SK-N-SH (cell line): ENCODE data around the gene KCTD4. TPM values are rescaled to one million over a fixed set of nuclear protein-coding genes. Genes with fewer than 3 reads are reported as not detected.

Experiments
- CTCF ChIA-PET: fragments of 300-600, 350-600 bp; formaldehyde crosslinking; extraction: SDS; loops from one replicate; lab custom pipeline; 2021; lab: Yijun Ruan, JAX
- POLR2A ChIA-PET: fragments of 350-600 bp; sonication (Branson Sonifier 250); formaldehyde crosslinking; extraction: SDS; loops from one replicate; lab custom pipeline; 2020; ENCODE audit warnings: antibody characterized with exemption, inconsistent platforms; lab: Yijun Ruan, JAX
- DNase-seq: peaks from one replicate; pipeline ENCODE4 v3.0.0; 2012
- H2AFZ ChIP-seq: fragments of 200-600 bp; sonication (generic); 2 replicates; pipeline ENCODE4 v1.8.1; 2016; ENCODE audit warnings: antibody characterized with exemption, mild to moderate bottlenecking, low read depth
- H3F3A ChIP-seq: fragments of 200-600 bp; sonication (generic); replicated peaks from 2 replicates; pipeline ENCODE3; 2016; ENCODE audit warnings: antibody characterized with exemption, mild to moderate bottlenecking; ENCODE audit not compliant: insufficient read depth
- H3K27ac ChIP-seq, 2 experiments: fragments of 200-500 bp in 1 of 2; fragments of 200-600 bp in 1 of 2; sonication (Bioruptor generic) in 1 of 2; sonication (generic), shearing (Covaris generic) in 1 of 2; 2 replicates each; pipeline versions ENCODE4 v1.5.1 to v1.6.1; 2014 to 2016; ENCODE audit warnings: low read depth in 2 of 2, inconsistent platforms in 1 of 2, low read length in 1 of 2, mild to moderate bottlenecking in 1 of 2, mixed read lengths in 1 of 2
- H3K27me3 ChIP-seq: fragments of 200-600 bp; sonication (generic), shearing (Covaris generic); 2 replicates; pipeline ENCODE4 v1.6.1; 2016; ENCODE audit warnings: mixed run types; ENCODE audit not compliant: insufficient read depth
- H3K36me3 ChIP-seq, 2 experiments: fragments of 200-500 bp in 1 of 2; fragments of 200-600 bp in 1 of 2; sonication (Bioruptor generic) in 1 of 2; sonication (generic) in 1 of 2; replicated peaks in 1 of 2; 2 replicates each; pipeline versions ENCODE3 to v1.5.1; 2014 to 2016; ENCODE audit warnings: low read length in 1 of 2, mild to moderate bottlenecking in 1 of 2; ENCODE audit not compliant: insufficient read depth in 2 of 2, control insufficient read depth in 1 of 2
- H3K4me1 ChIP-seq, 2 experiments: fragments of 200-500 bp in 1 of 2; fragments of 200-600 bp in 1 of 2; sonication (Bioruptor generic) in 1 of 2; sonication (generic), shearing (Covaris generic) in 1 of 2; 2 replicates each; pipeline versions ENCODE4 v1.5.1 to v1.6.1; 2014 to 2016; ENCODE audit warnings: low read depth in 1 of 2, low read length in 1 of 2, mixed run types in 1 of 2; ENCODE audit not compliant: insufficient read depth in 2 of 2, control insufficient read depth in 1 of 2
- H3K4me2 ChIP-seq: fragments of 200-600 bp; sonication (generic), shearing (Covaris generic); 2 replicates; pipeline ENCODE4 v1.6.1; 2017; ENCODE audit warnings: mixed run types
- H3K4me3 ChIP-seq, 2 experiments: fragments of 200-500 bp in 1 of 2; fragments of 200-600 bp in 1 of 2; sonication (Bioruptor generic) in 1 of 2; sonication (generic), shearing (Covaris generic) in 1 of 2; 2 replicates each; pipeline versions ENCODE4 v1.5.1 to v1.8.1; 2014 to 2016; ENCODE audit warnings: low read depth in 2 of 2, inconsistent platforms in 1 of 2, low read length in 1 of 2, mild to moderate bottlenecking in 1 of 2, mixed read lengths in 1 of 2, moderate library complexity in 1 of 2
- H3K79me2 ChIP-seq: fragments of 200-600 bp; sonication (generic); 2 replicates; pipeline ENCODE4 v1.8.1; 2017; ENCODE audit warnings: mild to moderate bottlenecking; ENCODE audit not compliant: insufficient read depth
- H3K9ac ChIP-seq: fragments of 200-600 bp; sonication (generic); 2 replicates; pipeline ENCODE4 v1.6.1; 2017; ENCODE audit warnings: mixed run types
- H3K9me2 ChIP-seq: fragments of 200-600 bp; sonication (generic); 2 replicates; pipeline ENCODE4 v1.6.1; 2017; ENCODE audit warnings: mixed run types
- H3K9me3 ChIP-seq: fragments of 200-600 bp; sonication (generic); 2 replicates; pipeline ENCODE4 v1.6.1; 2017; ENCODE audit warnings: mixed run types, mild to moderate bottlenecking, moderate library complexity
- H4K20me1 ChIP-seq: fragments of 200-600 bp; sonication (generic); 2 replicates; pipeline ENCODE4 v1.6.1; 2017; ENCODE audit warnings: mild to moderate bottlenecking, mixed run types; ENCODE audit not compliant: insufficient read depth
- CHD2 ChIP-seq: fragments of 150-350 bp; IDR thresholded peaks from 2 replicates; pipeline ENCODE4 v1.6.1; 2018; ENCODE audit warnings: low read length; ENCODE audit not compliant: partially characterized antibody
- ELF1 ChIP-seq: IDR thresholded peaks from 2 replicates; pipeline ENCODE4 v1.4.0; 2012
- EP300 ChIP-seq, 2 experiments: IDR thresholded peaks; 2 replicates each; pipeline versions ENCODE4 v1.4.0 to v1.6.1; 2012; ENCODE audit warnings: borderline replicate concordance in 1 of 2, low read depth in 1 of 2, low read length in 1 of 2
- FOXJ3 ChIP-seq: sonication (generic); formaldehyde crosslinking; IDR thresholded peaks from 2 replicates; pipeline ENCODE4 v1.5.1; 2020; ENCODE audit warnings: mild to moderate bottlenecking, missing genetic modification reagents
- FOXM1 ChIP-seq: IDR thresholded peaks from 2 replicates; pipeline ENCODE4 v1.4.0; 2012; ENCODE audit warnings: low read depth, mild to moderate bottlenecking
- GATA2 ChIP-seq: sonication (generic); formaldehyde crosslinking; IDR thresholded peaks from 2 replicates; pipeline ENCODE4 v1.5.0; 2020; ENCODE audit warnings: mild to moderate bottlenecking, missing genetic modification reagents
- NFIC ChIP-seq: IDR thresholded peaks from 2 replicates; pipeline ENCODE4 v1.4.0; 2012; ENCODE audit warnings: borderline replicate concordance
- POLR2AphosphoS5 ChIP-seq: IDR thresholded peaks from 2 replicates; pipeline ENCODE4 v1.6.1; 2012; ENCODE audit warnings: low read depth, low read length
- SIN3A ChIP-seq: IDR thresholded peaks from 2 replicates; pipeline ENCODE4 v1.6.1; 2012; ENCODE audit warnings: low read depth, mild to moderate bottlenecking, low read length, moderate library complexity, borderline replicate concordance
- TAF1 ChIP-seq: IDR thresholded peaks from 2 replicates; pipeline ENCODE4 v1.6.1; 2012; ENCODE audit warnings: low read depth, mild to moderate bottlenecking, low read length, moderate library complexity, borderline replicate concordance
- TCF12 ChIP-seq: IDR thresholded peaks from 2 replicates; pipeline ENCODE4 v1.4.0; 2012
- TEAD4 ChIP-seq: IDR thresholded peaks from 2 replicates; pipeline ENCODE4 v1.4.0; 2012; ENCODE audit warnings: mild to moderate bottlenecking, borderline replicate concordance; ENCODE audit not compliant: insufficient read depth
- YY1 ChIP-seq: IDR thresholded peaks from 2 replicates; pipeline ENCODE4 v1.4.0; 2012; ENCODE audit warnings: low read depth, mild to moderate bottlenecking
- WGBS: methylation state at CpG from one replicate; pipeline ENCODE4 v1.1.6; 2017; ENCODE audit warnings: low lambda C conversion rate; 5-methylcytosine and 5-hydroxymethylcytosine counted together
- polyA plus RNA-seq, 3 experiments: library from polyadenylated mRNA; depleted of rRNA; stranded (reverse); fragments of >200 nt; gene quantifications; 2 replicates each; pipeline ENCODE4 v1.2.3, GENCODE V29; 2012
- TF ChIP-seq, protein P1 (sequence below): IDR thresholded peaks from 2 replicates; pipeline ENCODE4 v1.4.0; 2012; ENCODE audit warnings: low read depth, borderline replicate concordance
- TF ChIP-seq, protein P2 (sequence below): IDR thresholded peaks from 2 replicates; pipeline ENCODE4; 2012
- TF ChIP-seq, protein P3 (sequence below): fragments of 200-600 bp; sonication (generic); IDR thresholded peaks from 2 replicates; pipeline ENCODE4 v1.6.1; 2017; ENCODE audit warnings: antibody characterized with exemption, mild to moderate bottlenecking, moderate library complexity
- TF ChIP-seq, protein P4 (sequence below): IDR thresholded peaks from 2 replicates; pipeline ENCODE4 v1.6.1; 2012; ENCODE audit warnings: mild to moderate bottlenecking, low read depth, low read length, moderate library complexity

Gene KCTD4
- polyA plus RNA-seq, 1 of the 3 experiments (the other 2 are of a cell fraction) = 0.56 TPM

DNA sequence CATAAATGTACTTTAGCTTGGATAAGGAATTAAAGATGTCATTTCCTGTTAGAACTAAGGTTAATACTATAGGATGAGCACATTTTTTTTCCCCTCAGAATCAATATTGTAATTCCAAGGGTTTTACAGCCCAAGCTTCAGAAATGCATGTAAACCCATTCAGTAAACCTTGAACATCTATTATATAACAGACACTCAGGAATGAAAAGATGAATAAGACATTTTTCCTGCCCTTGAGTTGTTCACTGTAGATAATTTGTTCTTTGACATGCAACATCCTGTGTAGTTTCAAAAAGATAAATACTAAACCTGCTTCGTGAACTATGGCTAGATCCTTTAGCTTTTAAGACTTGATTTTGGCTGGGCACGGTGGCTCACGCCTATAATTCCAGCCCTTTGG, 21.7 kb upstream of the KCTD4 start:
- H3K9ac ChIP-seq = no peak overlapping the region
- peaks cover 3 to 28% of the 10 kb centered on the region in 2 experiments; a peak in 3 of 4 replicates for H3K4me1 ChIP-seq
- ChIA-PET CTCF (interaction anchor here (1.4 kb wide), 1 partner anchor 87 kb away, joined by 5 read pairs; no protein-coding TSS in a partner anchor), POLR2A (no interaction called here)
- H2AFZ ChIP-seq = no peak overlapping the region
- H3K4me3 ChIP-seq = no peak overlapping the region
- no peak overlapping the region for H3K4me2 ChIP-seq
- H3K9me2 ChIP-seq = no peaks in the 10 kb centered on the region
- no peaks in the 10 kb centered on the region for H3K27me3 ChIP-seq
- no peak overlapping the region for H3K27ac ChIP-seq
- WGBS = 100% methylated on average over 3 of the region's 3 CpGs
- TF ChIP-seq, protein P1, sequence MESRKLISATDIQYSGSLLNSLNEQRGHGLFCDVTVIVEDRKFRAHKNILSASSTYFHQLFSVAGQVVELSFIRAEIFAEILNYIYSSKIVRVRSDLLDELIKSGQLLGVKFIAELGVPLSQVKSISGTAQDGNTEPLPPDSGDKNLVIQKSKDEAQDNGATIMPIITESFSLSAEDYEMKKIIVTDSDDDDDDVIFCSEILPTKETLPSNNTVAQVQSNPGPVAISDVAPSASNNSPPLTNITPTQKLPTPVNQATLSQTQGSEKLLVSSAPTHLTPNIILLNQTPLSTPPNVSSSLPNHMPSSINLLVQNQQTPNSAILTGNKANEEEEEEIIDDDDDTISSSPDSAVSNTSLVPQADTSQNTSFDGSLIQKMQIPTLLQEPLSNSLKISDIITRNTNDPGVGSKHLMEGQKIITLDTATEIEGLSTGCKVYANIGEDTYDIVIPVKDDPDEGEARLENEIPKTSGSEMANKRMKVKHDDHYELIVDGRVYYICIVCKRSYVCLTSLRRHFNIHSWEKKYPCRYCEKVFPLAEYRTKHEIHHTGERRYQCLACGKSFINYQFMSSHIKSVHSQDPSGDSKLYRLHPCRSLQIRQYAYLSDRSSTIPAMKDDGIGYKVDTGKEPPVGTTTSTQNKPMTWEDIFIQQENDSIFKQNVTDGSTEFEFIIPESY = no peak
- 0 out of 2 replicates have a peak, but pooled peaks have one; percentile 7 for TF ChIP-seq TCF12
- no peak for TF ChIP-seq NFIC
- TF ChIP-seq, protein P2, sequence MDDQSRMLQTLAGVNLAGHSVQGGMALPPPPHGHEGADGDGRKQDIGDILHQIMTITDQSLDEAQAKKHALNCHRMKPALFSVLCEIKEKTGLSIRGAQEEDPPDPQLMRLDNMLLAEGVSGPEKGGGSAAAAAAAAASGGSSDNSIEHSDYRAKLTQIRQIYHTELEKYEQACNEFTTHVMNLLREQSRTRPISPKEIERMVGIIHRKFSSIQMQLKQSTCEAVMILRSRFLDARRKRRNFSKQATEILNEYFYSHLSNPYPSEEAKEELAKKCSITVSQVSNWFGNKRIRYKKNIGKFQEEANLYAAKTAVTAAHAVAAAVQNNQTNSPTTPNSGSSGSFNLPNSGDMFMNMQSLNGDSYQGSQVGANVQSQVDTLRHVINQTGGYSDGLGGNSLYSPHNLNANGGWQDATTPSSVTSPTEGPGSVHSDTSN = peak; percentile 24; the same call in 1 of the 2 replicates
- H3K36me3 ChIP-seq = no peaks in the 10 kb centered on the region
- H3K9me3 ChIP-seq = no peaks in the 10 kb centered on the region
- DNase-seq = no peak
- no peaks in the 10 kb centered on the region for H4K20me1 ChIP-seq
- peaks cover 23% of the 10 kb centered on the region for H3F3A ChIP-seq
- H3K79me2 ChIP-seq = peaks cover 16% of the 10 kb centered on the region; the same call in 1 of the 2 replicates

DNA sequence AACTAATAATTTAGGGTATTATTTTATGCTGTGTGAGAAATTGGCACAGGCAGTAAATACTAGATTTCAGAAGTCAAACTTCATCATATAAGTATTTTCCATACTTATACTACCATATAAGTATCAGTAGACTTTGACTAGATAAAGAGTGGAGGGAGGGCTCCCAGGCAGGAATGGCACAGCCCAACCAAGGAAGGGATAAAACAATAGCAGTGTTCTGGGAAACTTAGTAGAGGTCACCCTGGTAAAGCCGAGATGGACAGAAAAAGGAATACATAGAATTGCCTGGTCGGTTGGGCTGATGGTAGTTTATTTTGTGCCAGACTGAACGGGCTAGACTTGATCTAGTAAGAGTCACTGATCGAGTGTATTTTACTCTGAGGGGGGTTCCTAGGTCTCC, 19.6 kb upstream of the KCTD4 start:
- H4K20me1 ChIP-seq = no peaks in the 10 kb centered on the region
- ChIA-PET POLR2A (no interaction called here), CTCF (no interaction called here)
- H3K79me2 ChIP-seq = peaks cover 15% of the 10 kb centered on the region; the same call in 1 of the 2 replicates
- H3K4me2 ChIP-seq = no peak overlapping the region
- H2AFZ ChIP-seq = no peak overlapping the region
- WGBS = 91% methylated on average over 4 of the region's 4 CpGs
- H3K9me3 ChIP-seq = no peaks in the 10 kb centered on the region
- H3F3A ChIP-seq = peaks cover 23% of the 10 kb centered on the region
- no peaks in the 10 kb centered on the region for H3K27me3 ChIP-seq
- peaks cover 3 to 28% of the 10 kb centered on the region in 2 experiments; a peak in 3 of 4 replicates for H3K4me1 ChIP-seq
- no peaks in the 10 kb centered on the region for H3K36me3 ChIP-seq
- H3K9ac ChIP-seq = no peak overlapping the region
- H3K27ac ChIP-seq = peak overlapping the region in 1 of 2 experiments; percentile 38; a peak in 3 of 4 replicates
- no peaks in the 10 kb centered on the region for H3K9me2 ChIP-seq
- DNase-seq = no peak
- H3K4me3 ChIP-seq = no peak overlapping the region
- TF ChIP-seq, protein P1 = no peak
- TF ChIP-seq GATA2 (no peak), YY1 (no peak), TAF1 (no peak), POLR2AphosphoS5 (no peak), EP300 (IDR thresholded peaks at IDR 0.05; ENCODE audit: borderline replicate concordance in 1 of 2, low read depth in 1 of 2, low read length in 1 of 2) (no peak), SIN3A (no peak), ELF1 (no peak), TEAD4 (no peak), CHD2 (no peak), FOXM1 (no peak), FOXJ3 (CRISPR knock-in tag) (no peak)
- TF ChIP-seq, protein P3, sequence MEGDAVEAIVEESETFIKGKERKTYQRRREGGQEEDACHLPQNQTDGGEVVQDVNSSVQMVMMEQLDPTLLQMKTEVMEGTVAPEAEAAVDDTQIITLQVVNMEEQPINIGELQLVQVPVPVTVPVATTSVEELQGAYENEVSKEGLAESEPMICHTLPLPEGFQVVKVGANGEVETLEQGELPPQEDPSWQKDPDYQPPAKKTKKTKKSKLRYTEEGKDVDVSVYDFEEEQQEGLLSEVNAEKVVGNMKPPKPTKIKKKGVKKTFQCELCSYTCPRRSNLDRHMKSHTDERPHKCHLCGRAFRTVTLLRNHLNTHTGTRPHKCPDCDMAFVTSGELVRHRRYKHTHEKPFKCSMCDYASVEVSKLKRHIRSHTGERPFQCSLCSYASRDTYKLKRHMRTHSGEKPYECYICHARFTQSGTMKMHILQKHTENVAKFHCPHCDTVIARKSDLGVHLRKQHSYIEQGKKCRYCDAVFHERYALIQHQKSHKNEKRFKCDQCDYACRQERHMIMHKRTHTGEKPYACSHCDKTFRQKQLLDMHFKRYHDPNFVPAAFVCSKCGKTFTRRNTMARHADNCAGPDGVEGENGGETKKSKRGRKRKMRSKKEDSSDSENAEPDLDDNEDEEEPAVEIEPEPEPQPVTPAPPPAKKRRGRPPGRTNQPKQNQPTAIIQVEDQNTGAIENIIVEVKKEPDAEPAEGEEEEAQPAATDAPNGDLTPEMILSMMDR = no peak
- TF ChIP-seq, protein P4, sequence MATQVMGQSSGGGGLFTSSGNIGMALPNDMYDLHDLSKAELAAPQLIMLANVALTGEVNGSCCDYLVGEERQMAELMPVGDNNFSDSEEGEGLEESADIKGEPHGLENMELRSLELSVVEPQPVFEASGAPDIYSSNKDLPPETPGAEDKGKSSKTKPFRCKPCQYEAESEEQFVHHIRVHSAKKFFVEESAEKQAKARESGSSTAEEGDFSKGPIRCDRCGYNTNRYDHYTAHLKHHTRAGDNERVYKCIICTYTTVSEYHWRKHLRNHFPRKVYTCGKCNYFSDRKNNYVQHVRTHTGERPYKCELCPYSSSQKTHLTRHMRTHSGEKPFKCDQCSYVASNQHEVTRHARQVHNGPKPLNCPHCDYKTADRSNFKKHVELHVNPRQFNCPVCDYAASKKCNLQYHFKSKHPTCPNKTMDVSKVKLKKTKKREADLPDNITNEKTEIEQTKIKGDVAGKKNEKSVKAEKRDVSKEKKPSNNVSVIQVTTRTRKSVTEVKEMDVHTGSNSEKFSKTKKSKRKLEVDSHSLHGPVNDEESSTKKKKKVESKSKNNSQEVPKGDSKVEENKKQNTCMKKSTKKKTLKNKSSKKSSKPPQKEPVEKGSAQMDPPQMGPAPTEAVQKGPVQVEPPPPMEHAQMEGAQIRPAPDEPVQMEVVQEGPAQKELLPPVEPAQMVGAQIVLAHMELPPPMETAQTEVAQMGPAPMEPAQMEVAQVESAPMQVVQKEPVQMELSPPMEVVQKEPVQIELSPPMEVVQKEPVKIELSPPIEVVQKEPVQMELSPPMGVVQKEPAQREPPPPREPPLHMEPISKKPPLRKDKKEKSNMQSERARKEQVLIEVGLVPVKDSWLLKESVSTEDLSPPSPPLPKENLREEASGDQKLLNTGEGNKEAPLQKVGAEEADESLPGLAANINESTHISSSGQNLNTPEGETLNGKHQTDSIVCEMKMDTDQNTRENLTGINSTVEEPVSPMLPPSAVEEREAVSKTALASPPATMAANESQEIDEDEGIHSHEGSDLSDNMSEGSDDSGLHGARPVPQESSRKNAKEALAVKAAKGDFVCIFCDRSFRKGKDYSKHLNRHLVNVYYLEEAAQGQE = no peak
